Islet precursor cell (in vitro differentiated cells): Measurements from ENCODE around the gene CASP1.
"Not testable (repeated sequence)": the region's sequence is repeated elsewhere in the genome, so short reads cannot be mapped to it uniquely, and the experiment has no call there.

Experiments used
- DNase-seq: peaks from one replicate; pipeline ENCODE4 v3.0.0-alpha.2; 2018

The CASP1 gene

GRCh38 chr11:105045676-105046296 lies 10.8 kb upstream of the CASP1 start:
- no peak for DNase-seq

GRCh38 chr11:105044557-105045524 lies 9.9 kb upstream of the CASP1 start, which contains the start of gene CARD16:
CARD16 (minus strand) TSS chr11:105045335; CDS start chr11:105045297, 38 bp downstream.
- DNase-seq, result not testable (repeated sequence)

DNA sequence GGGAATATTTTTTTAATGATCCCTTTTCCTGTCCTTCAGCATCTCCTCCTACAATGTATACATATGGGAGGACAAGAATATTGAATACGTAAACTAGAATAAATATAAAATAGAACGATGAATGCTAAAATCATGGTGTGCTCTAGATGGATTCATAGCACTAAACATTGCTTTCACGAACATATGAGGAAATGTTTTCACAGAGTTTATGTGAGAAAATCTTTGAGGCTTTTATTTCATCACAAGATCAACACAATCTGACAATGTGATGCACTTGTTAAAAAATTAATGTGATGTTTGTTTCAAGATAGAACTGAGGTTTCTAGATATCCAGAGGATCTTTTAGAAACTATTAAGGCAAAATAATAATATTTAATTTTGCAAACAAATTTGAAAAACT lies 7.2 kb upstream of the CASP1 start:
- DNase-seq, result no peak

DNA sequence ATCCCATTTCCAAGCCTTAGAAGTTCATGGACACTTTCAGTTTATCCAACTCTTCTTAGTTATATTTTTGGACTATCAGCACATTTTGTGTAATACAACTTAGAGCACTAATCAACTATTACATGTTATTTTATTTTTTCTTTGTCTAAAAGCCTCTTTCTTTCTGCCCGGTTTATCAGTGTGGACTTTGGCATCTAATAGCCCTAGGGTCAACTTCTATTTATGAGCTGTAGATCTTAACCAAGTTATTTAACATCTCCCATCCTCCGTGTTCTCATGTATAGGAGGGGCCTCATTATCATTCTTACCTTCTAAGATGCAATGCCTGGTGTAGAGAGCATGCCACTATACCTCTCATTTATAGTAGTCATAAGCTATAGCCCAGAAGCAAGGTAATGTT lies 5.8 kb upstream of the CASP1 start:
- DNase-seq, result no peak

GRCh38 chr11:105034388-105034787 lies 556 bp downstream of the CASP1 start:
- not testable (repeated sequence) for DNase-seq

GRCh38 chr11:105033781-105034180 lies 1.2 kb downstream of the CASP1 start:
- DNase-seq, result no peak

GRCh38 chr11:105033343-105033742 lies 1.6 kb downstream of the CASP1 start:
- DNase-seq, result no peak

DNA sequence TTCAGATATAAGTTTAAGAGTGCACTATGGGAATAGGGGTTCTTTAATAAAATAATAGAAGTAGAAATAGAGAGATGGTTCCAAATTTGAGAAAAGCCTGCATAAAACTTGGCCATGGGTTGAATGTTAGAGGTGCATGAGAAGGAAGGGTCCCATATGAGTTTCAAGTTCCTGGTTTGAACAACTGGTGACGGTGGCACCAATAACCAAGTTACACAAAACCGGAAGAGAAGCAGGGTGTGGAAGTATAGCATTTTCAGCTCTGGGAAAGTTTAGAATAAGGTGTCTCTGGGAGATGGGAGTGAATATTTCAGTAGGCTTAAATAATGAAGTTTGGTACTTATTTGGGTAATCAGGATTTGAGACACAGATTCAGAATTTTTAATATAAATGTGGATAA lies 2.4 kb downstream of the CASP1 start:
- DNase-seq, result no peak

GRCh38 chr11:105027678-105028077 lies 7.3 kb downstream of the CASP1 start:
- DNase-seq, result no peak

GRCh38 chr11:105024394-105024793 lies 10.6 kb downstream of the CASP1 start:
- DNase-seq, result no peak

DNA sequence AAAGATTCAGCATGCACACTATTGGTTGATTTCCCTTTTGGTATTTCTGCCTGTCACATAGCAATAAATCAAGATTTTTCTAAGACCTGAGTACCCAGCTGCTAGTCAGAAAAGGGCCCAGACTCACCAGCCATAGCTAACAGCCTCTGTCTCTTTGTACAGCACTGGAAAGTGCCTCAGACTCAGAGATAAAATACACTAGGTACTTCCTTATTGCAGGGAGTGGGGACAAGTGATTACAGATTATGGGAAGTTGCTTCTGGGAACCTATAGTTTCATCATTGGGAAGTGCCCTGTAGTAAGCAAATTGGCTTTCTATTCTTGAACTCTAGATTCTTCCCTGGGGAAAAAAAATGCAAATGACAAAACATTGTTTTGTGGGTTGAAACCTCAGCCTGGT lies 11.9 kb downstream of the CASP1 start, which contains the start of gene CASP5:
CASP5 (minus strand) TSS at position 166 of the 400 bp plus-strand sequence; CDS start at position 134, 32 bp downstream.
- no peak for DNase-seq

GRCh38 chr11:105022527-105022926 lies 12.4 kb downstream of the CASP1 start:
- no peak for DNase-seq

DNA sequence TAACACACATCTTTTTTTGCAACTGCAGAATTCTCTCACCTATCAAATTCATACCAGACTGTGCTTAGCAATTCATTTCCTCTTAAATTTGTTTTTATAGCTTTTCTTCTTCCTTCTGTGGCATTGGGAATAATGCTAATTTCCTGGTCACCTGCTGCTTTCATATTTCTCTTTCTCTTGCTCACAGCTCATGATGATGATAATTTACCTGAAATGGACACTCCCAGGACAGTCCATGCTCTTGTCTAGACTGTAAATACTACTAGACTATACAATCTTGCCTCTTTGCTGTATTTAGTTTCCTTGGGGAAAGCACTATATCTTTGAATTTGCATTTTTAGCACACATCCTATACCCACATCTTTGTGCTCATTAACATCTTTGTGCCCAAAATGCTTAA lies 27.5 kb downstream of the CASP1 start:
- no peak for DNase-seq

DNA sequence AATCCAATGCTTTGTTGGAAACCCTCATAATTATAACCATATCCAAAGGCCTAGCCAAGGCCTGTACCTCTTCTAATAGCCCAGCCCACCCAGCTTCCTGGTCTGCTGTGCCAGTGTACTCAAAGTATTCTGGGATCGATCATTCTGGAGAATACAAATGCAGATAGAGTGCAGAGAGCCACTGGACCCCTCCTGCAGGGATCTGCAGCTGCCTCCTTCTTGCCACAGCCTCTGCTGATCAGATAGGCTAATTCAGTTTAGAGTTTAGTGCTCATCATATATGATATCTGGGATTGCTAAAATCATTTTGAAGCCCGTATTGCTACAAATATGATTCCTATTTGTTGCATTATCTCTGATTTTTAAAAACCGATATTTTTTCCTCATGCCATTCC lies 29.5 kb downstream of the CASP1 start:
- no peak for DNase-seq

- DNase-seq, result no peak
These were observed 30.9 kb downstream of the CASP1 start for GRCh38 chr11:105004021-105004420.

DNA sequence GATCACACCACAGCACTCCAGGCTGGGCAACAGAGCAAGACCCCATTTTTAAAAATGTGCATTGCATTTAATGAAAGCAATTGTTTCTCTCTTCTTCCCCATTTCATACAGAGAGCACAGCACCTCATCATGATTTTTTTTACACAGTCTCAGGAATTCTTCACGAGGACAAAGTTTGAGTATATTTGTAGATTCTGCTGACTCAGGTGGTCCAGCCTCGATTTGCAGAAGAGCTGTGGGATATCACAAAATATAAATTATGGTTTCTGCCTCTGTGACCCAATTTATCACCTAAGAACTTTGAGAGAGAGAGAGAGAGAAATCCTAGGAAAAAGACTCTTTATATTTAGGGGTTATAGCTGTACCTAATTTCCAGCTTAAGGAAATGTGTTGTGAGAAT lies 31.8 kb downstream of the CASP1 start:
- DNase-seq, result no peak

- DNase-seq, result no peak
These were observed 34.1 kb downstream of the CASP1 start for GRCh38 chr11:105000797-105001196.

GRCh38 chr11:105000167-105000566 lies 34.8 kb downstream of the CASP1 start:
- peak; percentile 69 for DNase-seq

- no peak for DNase-seq
These were observed 35.2 kb downstream of the CASP1 start for GRCh38 chr11:104999721-105000120.

DNA sequence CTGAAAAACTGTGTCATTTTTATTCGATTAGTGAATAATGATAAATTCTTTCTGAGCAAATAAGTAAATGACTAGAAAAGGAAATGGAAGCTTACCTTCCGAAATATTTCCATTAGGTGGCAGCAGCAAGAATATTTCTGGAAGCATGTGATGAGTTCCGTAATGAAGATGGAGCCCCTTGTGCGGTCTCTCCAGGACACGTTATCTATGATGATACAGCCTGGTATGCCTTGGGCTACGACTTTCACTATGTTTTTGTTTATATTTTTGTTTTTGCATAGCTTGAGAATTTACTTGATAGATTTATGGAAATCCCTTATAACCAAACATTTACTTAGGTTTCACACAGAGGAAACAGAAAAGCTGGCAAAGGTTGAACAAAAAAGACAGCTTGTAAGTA lies 37.7 kb downstream of the CASP1 start:
- DNase-seq, result no peak

DNA sequence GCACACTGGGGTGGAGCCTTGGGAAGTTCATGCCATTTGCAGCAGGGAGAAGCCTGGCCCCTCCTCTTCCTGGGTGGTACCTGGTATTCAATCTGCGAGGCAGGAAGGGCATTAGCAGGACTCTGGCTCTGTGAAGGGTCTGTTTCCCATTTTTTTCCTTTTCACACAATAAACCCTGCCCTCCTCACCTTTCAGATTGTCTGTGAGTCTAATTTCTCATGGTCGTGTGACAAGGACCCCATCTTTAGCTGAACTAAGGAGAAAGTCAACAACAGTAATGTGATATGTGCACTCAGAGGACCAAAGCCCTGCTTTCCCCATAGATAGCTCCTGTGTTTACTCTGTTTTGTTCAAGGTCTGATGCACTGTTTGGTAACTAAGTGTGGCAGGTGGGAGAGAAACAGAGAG lies 39.9 kb downstream of the CASP1 start:
- no peak for DNase-seq

DNA sequence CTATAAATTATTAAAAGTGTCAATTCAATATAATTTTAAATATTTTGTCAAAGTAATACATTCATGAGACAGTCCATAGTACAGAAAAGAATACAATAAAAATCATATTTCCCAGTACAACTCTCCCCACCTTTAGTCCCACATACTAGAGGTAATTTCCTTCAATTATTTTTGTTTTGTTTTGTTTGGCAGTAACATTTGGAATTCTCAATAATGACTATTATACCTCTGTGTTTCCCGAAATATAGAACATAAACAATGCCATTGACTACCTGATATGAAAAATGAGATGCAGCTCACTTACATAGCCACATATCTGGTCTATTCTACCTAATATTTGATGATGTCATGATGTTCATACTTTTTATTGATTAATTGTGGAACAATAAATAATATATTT lies 42.2 kb downstream of the CASP1 start:
- DNase-seq, result no peak

- no peak for DNase-seq
These were observed 43.0 kb downstream of the CASP1 start for GRCh38 chr11:104991994-104992393.

GRCh38 chr11:104984808-104985207 lies 50.1 kb downstream of the CASP1 start:
- DNase-seq, result no peak
